Activated naive CD8-positive, alpha-beta T cell (primary cell): ENCODE results near the gene MAPK7.

Source experiments
- H3K27ac Mint-ChIP-seq: one replicate; pipeline ENCODE4 v1.8.0; 2021; ENCODE audit warnings: mixed read lengths
- H3K27me3 Mint-ChIP-seq: one replicate; pipeline ENCODE4 v1.8.0; 2021; ENCODE audit warnings: mixed read lengths
- H3K36me3 Mint-ChIP-seq: one replicate; pipeline ENCODE4 v1.8.0; 2021; ENCODE audit warnings: mixed read lengths
- H3K4me1 Mint-ChIP-seq: one replicate; pipeline ENCODE4 v1.8.0; 2021; ENCODE audit warnings: low read depth, mixed read lengths
- H3K4me3 Mint-ChIP-seq: one replicate; pipeline ENCODE4 v1.8.0; 2021; ENCODE audit warnings: mild to moderate bottlenecking, mixed read lengths
- H3K9me3 Mint-ChIP-seq: one replicate; pipeline ENCODE4 v1.8.0; 2021; ENCODE audit warnings: low read depth, mixed read lengths

Gene MAPK7

GRCh38 chr17:19378416-19379360 lies at the start of gene MAPK7:
TSS of gene MAPK7 (plus strand) at chr17:19378498. CDS start at chr17:19378901, 403 bp downstream.
- Mint-ChIP-seq H3K9me3 (no peaks in the 10 kb centered on the region), H3K36me3 (peaks cover 2% of the 10 kb centered on the region), H3K27me3 (no peaks in the 10 kb centered on the region), H3K4me3 (peak within 1 kb of the TSS; percentile 100), H3K4me1 (peaks cover 9% of the 10 kb centered on the region), H3K27ac (peak within 1 kb of the TSS; percentile 98)

GRCh38 chr17:19329136-19329535 lies 49.2 kb upstream of the MAPK7 start:
- H3K27ac Mint-ChIP-seq = no peak overlapping the region
- H3K36me3 Mint-ChIP-seq = peaks cover 5% of the 10 kb centered on the region
- peaks cover 12% of the 10 kb centered on the region for H3K9me3 Mint-ChIP-seq
- H3K27me3 Mint-ChIP-seq = peaks cover 1% of the 10 kb centered on the region
- H3K4me1 Mint-ChIP-seq = no peaks in the 10 kb centered on the region
- H3K4me3 Mint-ChIP-seq = no peak overlapping the region

- Mint-ChIP-seq H3K27me3 (peaks cover 1% of the 10 kb centered on the region), H3K9me3 (peaks cover 12% of the 10 kb centered on the region), H3K4me3 (no peak overlapping the region), H3K36me3 (peaks cover 5% of the 10 kb centered on the region), H3K4me1 (no peaks in the 10 kb centered on the region), H3K27ac (no peak overlapping the region)
Observed at GRCh38 chr17:19329839-19330238, 48.5 kb upstream of the MAPK7 start.

- H3K27ac Mint-ChIP-seq = no peak overlapping the region
- H3K27me3 Mint-ChIP-seq = peaks cover 1% of the 10 kb centered on the region
Observed at GRCh38 chr17:19330271-19330670, 48.0 kb upstream of the MAPK7 start.

GRCh38 chr17:19331134-19331533 lies 47.2 kb upstream of the MAPK7 start:
- H3K27ac Mint-ChIP-seq = no peak overlapping the region
- H3K36me3 Mint-ChIP-seq = peaks cover 2% of the 10 kb centered on the region
- H3K9me3 Mint-ChIP-seq = no peaks in the 10 kb centered on the region
- no peaks in the 10 kb centered on the region for H3K27me3 Mint-ChIP-seq
- no peaks in the 10 kb centered on the region for H3K4me1 Mint-ChIP-seq
- no peak overlapping the region for H3K4me3 Mint-ChIP-seq

More at GRCh38 chr17:19330271-19330670, 48.0 kb upstream of the MAPK7 start:
- no peak overlapping the region for H3K4me3 Mint-ChIP-seq
- H3K9me3 Mint-ChIP-seq = peaks cover 8% of the 10 kb centered on the region
- H3K36me3 Mint-ChIP-seq = peaks cover 5% of the 10 kb centered on the region
- no peaks in the 10 kb centered on the region for H3K4me1 Mint-ChIP-seq

- Mint-ChIP-seq H3K9me3 (no peaks in the 10 kb centered on the region), H3K4me1 (no peaks in the 10 kb centered on the region), H3K27ac (no peak overlapping the region), H3K4me3 (no peak overlapping the region), H3K36me3 (peaks cover 2% of the 10 kb centered on the region), H3K27me3 (no peaks in the 10 kb centered on the region)
Observed at GRCh38 chr17:19331543-19332245, 46.6 kb upstream of the MAPK7 start.

- Mint-ChIP-seq H3K36me3 (peaks cover 2% of the 10 kb centered on the region), H3K4me1 (no peaks in the 10 kb centered on the region), H3K27ac (no peak overlapping the region), H3K9me3 (no peaks in the 10 kb centered on the region), H3K27me3 (peaks cover 5% of the 10 kb centered on the region), H3K4me3 (no peak overlapping the region)
Observed at GRCh38 chr17:19332371-19333131, 45.7 kb upstream of the MAPK7 start.

- Mint-ChIP-seq H3K27ac (no peak overlapping the region), H3K4me1 (no peaks in the 10 kb centered on the region), H3K4me3 (no peak overlapping the region), H3K36me3 (peaks cover 2% of the 10 kb centered on the region), H3K27me3 (peaks cover 5% of the 10 kb centered on the region), H3K9me3 (no peaks in the 10 kb centered on the region)
Observed at GRCh38 chr17:19333132-19333440, 45.2 kb upstream of the MAPK7 start.

GRCh38 chr17:19333736-19334290 lies 44.5 kb upstream of the MAPK7 start:
- no peaks in the 10 kb centered on the region for H3K9me3 Mint-ChIP-seq
- H3K36me3 Mint-ChIP-seq = peaks cover 2% of the 10 kb centered on the region
- no peaks in the 10 kb centered on the region for H3K4me1 Mint-ChIP-seq
- peaks cover 5% of the 10 kb centered on the region for H3K27me3 Mint-ChIP-seq
- H3K4me3 Mint-ChIP-seq = no peak overlapping the region
- no peak overlapping the region for H3K27ac Mint-ChIP-seq

- no peak overlapping the region for H3K4me3 Mint-ChIP-seq
- no peaks in the 10 kb centered on the region for H3K4me1 Mint-ChIP-seq
- H3K36me3 Mint-ChIP-seq = peaks cover 2% of the 10 kb centered on the region
- no peaks in the 10 kb centered on the region for H3K9me3 Mint-ChIP-seq
- peaks cover 5% of the 10 kb centered on the region for H3K27me3 Mint-ChIP-seq
- no peak overlapping the region for H3K27ac Mint-ChIP-seq
Observed at GRCh38 chr17:19334331-19334730, 44.0 kb upstream of the MAPK7 start.

- Mint-ChIP-seq H3K27ac (no peak overlapping the region), H3K4me3 (no peak overlapping the region), H3K4me1 (no peaks in the 10 kb centered on the region)
Observed at GRCh38 chr17:19335951-19336631, 42.2 kb upstream of the MAPK7 start.

GRCh38 chr17:19336938-19337711 lies 41.2 kb upstream of the MAPK7 start:
- no peak overlapping the region for H3K4me3 Mint-ChIP-seq
- H3K27me3 Mint-ChIP-seq = peaks cover 19% of the 10 kb centered on the region
- H3K36me3 Mint-ChIP-seq = peaks cover 2% of the 10 kb centered on the region
- no peaks in the 10 kb centered on the region for H3K9me3 Mint-ChIP-seq
- H3K4me1 Mint-ChIP-seq = no peaks in the 10 kb centered on the region
- no peak overlapping the region for H3K27ac Mint-ChIP-seq

More at GRCh38 chr17:19335951-19336631, 42.2 kb upstream of the MAPK7 start:
- no peaks in the 10 kb centered on the region for H3K9me3 Mint-ChIP-seq
- peaks cover 2% of the 10 kb centered on the region for H3K36me3 Mint-ChIP-seq
- peaks cover 9% of the 10 kb centered on the region for H3K27me3 Mint-ChIP-seq

- peaks cover 20% of the 10 kb centered on the region for H3K27me3 Mint-ChIP-seq
Observed at GRCh38 chr17:19337712-19338023, 40.6 kb upstream of the MAPK7 start.

More at GRCh38 chr17:19337712-19338023, 40.6 kb upstream of the MAPK7 start:
- no peak overlapping the region for H3K27ac Mint-ChIP-seq
- peaks cover 2% of the 10 kb centered on the region for H3K36me3 Mint-ChIP-seq
- H3K4me3 Mint-ChIP-seq = no peak overlapping the region
- no peaks in the 10 kb centered on the region for H3K9me3 Mint-ChIP-seq
- no peaks in the 10 kb centered on the region for H3K4me1 Mint-ChIP-seq
